Osteoblast (primary cell): ENCODE results near the gene SEMA4C. TPM values are rescaled to one million over a fixed set of nuclear protein-coding genes. Genes with fewer than 3 reads are reported as not detected.

Experiments used
- DNase-seq: peaks from one replicate; pipeline ENCODE4 v3.0.0; 2011; ENCODE audit warnings: low spot score, mixed read lengths; ENCODE audit not compliant: insufficient read length; ENCODE audit errors: missing footprints
- H2AFZ ChIP-seq: 2 replicates; pipeline ENCODE4 v1.6.0; 2011; ENCODE audit warnings: mild to moderate bottlenecking, low read length
- H3K27ac ChIP-seq: 2 replicates; pipeline ENCODE4 v1.5.1; 2011; ENCODE audit warnings: mild to moderate bottlenecking, low read depth, low read length, moderate library complexity
- H3K27me3 ChIP-seq: 2 replicates; pipeline ENCODE4 v1.6.0; 2012; ENCODE audit warnings: mild to moderate bottlenecking, control low read depth, inconsistent platforms, low read length, moderate library complexity; ENCODE audit not compliant: insufficient read depth
- H3K36me3 ChIP-seq: 2 replicates; pipeline ENCODE4 v1.5.1; 2011; ENCODE audit warnings: mild to moderate bottlenecking, low read length, control low read depth, moderate library complexity; ENCODE audit not compliant: insufficient read depth
- H3K4me1 ChIP-seq: 2 replicates; pipeline ENCODE4 v1.5.1; 2011; ENCODE audit warnings: mild to moderate bottlenecking, low read length, control low read depth, moderate library complexity; ENCODE audit not compliant: insufficient read depth
- H3K4me2 ChIP-seq: 2 replicates; pipeline ENCODE4 v1.6.0; 2011; ENCODE audit warnings: mild to moderate bottlenecking, low read length; ENCODE audit not compliant: insufficient read depth
- H3K4me3 ChIP-seq: fragments of 200-600 bp; sonication (generic); 3 replicates; pipeline ENCODE4 v1.5.1; 2012; ENCODE audit warnings: mild to moderate bottlenecking, low read length, inconsistent platforms; ENCODE audit not compliant: insufficient read depth
- H3K79me2 ChIP-seq: 2 replicates; pipeline ENCODE4 v1.6.0; 2012; ENCODE audit warnings: mild to moderate bottlenecking, low read length, control low read depth, inconsistent platforms; ENCODE audit not compliant: insufficient read depth
- H3K9me3 ChIP-seq: 2 replicates; pipeline ENCODE4 v1.5.1; 2011; ENCODE audit warnings: low read depth, low read length, control low read depth
- H4K20me1 ChIP-seq: 2 replicates; pipeline ENCODE4 v1.6.0; 2012; ENCODE audit warnings: mild to moderate bottlenecking, low read length, control low read depth; ENCODE audit not compliant: insufficient read depth
- total RNA-seq: library from RNA; depleted of rRNA; stranded (reverse); fragments of >200 nt; gene quantifications from 2 replicates; pipeline ENCODE4 v1.2.3, GENCODE V29; 2012
- TF ChIP-seq, protein P1 (sequence below): IDR thresholded peaks from 2 replicates; pipeline ENCODE4 v1.5.1; 2011; ENCODE audit warnings: mild to moderate bottlenecking, low read depth, low read length, moderate library complexity; ENCODE audit errors: extremely low read depth

SEMA4C gene
- total RNA-seq, 1 donor = 29.7 TPM

DNA sequence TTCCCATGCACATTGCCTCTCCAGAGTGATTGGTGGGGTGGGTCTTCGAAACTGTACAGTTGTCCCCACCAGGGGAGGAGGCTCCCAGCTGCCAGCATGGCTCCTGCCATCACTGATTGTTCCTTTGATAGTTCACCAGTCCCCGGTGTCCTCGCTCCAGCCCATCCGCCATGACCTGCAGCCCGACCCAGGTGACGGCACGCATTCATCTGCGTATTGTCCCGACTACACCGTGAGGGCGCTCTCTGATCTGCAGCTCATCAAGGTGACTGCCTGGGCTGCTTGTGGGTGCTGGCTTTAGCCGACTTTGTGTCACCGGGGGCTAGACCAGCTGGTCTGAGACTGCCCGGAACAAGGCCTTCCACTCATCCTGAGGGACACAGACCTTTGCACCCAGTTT, 41.4 kb downstream of the SEMA4C start:
- peaks cover 6% of the 10 kb centered on the region for H3K4me1 ChIP-seq
- no peak overlapping the region for H3K27ac ChIP-seq
- no peak overlapping the region for H3K4me3 ChIP-seq
- no peaks in the 10 kb centered on the region for H4K20me1 ChIP-seq
- no peak overlapping the region for H2AFZ ChIP-seq
- no peaks in the 10 kb centered on the region for H3K79me2 ChIP-seq
- no peak for DNase-seq
- no peaks in the 10 kb centered on the region for H3K27me3 ChIP-seq
- H3K36me3 ChIP-seq = peaks cover 6% of the 10 kb centered on the region
- TF ChIP-seq, protein P1, sequence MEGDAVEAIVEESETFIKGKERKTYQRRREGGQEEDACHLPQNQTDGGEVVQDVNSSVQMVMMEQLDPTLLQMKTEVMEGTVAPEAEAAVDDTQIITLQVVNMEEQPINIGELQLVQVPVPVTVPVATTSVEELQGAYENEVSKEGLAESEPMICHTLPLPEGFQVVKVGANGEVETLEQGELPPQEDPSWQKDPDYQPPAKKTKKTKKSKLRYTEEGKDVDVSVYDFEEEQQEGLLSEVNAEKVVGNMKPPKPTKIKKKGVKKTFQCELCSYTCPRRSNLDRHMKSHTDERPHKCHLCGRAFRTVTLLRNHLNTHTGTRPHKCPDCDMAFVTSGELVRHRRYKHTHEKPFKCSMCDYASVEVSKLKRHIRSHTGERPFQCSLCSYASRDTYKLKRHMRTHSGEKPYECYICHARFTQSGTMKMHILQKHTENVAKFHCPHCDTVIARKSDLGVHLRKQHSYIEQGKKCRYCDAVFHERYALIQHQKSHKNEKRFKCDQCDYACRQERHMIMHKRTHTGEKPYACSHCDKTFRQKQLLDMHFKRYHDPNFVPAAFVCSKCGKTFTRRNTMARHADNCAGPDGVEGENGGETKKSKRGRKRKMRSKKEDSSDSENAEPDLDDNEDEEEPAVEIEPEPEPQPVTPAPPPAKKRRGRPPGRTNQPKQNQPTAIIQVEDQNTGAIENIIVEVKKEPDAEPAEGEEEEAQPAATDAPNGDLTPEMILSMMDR = no peak
- no peaks in the 10 kb centered on the region for H3K9me3 ChIP-seq
- no peak overlapping the region for H3K4me2 ChIP-seq

- no peaks in the 10 kb centered on the region for H3K79me2 ChIP-seq
- no peaks in the 10 kb centered on the region for H3K27me3 ChIP-seq
- H3K27ac ChIP-seq = no peak overlapping the region
- no peak overlapping the region for H2AFZ ChIP-seq
- no peak overlapping the region for H3K4me3 ChIP-seq
- H3K4me1 ChIP-seq = no peaks in the 10 kb centered on the region
- H3K4me2 ChIP-seq = no peak overlapping the region
- peaks cover 6% of the 10 kb centered on the region for H3K36me3 ChIP-seq
- H4K20me1 ChIP-seq = no peaks in the 10 kb centered on the region
- TF ChIP-seq, protein P1 = no peak
- DNase-seq = peak; percentile 56
- H3K9me3 ChIP-seq = no peaks in the 10 kb centered on the region
Observed at GRCh38 chr2:96826546-96827278, 43.2 kb downstream of the SEMA4C start.

GRCh38 chr2:96825057-96825456, 44.8 kb downstream of the SEMA4C start:
- Histone ChIP-seq H3K27ac (no peak overlapping the region), H3K4me1 (no peaks in the 10 kb centered on the region), H2AFZ (no peak overlapping the region), H4K20me1 (peaks cover 13% of the 10 kb centered on the region), H3K27me3 (no peaks in the 10 kb centered on the region), H3K9me3 (no peaks in the 10 kb centered on the region), H3K36me3 (peaks cover 6% of the 10 kb centered on the region), H3K4me3 (no peak overlapping the region), H3K79me2 (no peaks in the 10 kb centered on the region), H3K4me2 (no peak overlapping the region)
- TF ChIP-seq, protein P1 = no peak
- no peak for DNase-seq

- no peaks in the 10 kb centered on the region for H3K9me3 ChIP-seq
- H3K79me2 ChIP-seq = no peaks in the 10 kb centered on the region
- H3K36me3 ChIP-seq = peaks cover 6% of the 10 kb centered on the region
- H3K4me1 ChIP-seq = no peaks in the 10 kb centered on the region
- no peak for DNase-seq
- no peak overlapping the region for H3K4me3 ChIP-seq
- TF ChIP-seq, protein P1 = no peak
- no peaks in the 10 kb centered on the region for H3K27me3 ChIP-seq
- no peak overlapping the region for H2AFZ ChIP-seq
- H4K20me1 ChIP-seq = peaks cover 18% of the 10 kb centered on the region
- no peak overlapping the region for H3K27ac ChIP-seq
- no peak overlapping the region for H3K4me2 ChIP-seq
Observed at GRCh38 chr2:96824079-96824870, 45.6 kb downstream of the SEMA4C start.
